GM21423 (cell line): Measurements from ENCODE around the gene NPB.
A peak's percentile ranks its signal among the peaks of the same experiment; 100 is the strongest.

Experiments
- ATAC-seq: cut with Tn5 transposase; IDR thresholded peaks from one replicate; pipeline ENCODE4 v1.9.1; 2021; ENCODE audit warnings: mild to moderate bottlenecking, moderate library complexity; ENCODE audit not compliant: unreplicated experiment

NPB gene

GRCh38 chr17:81902023-81902652 is at the start of gene NPB:
TSS of gene NPB (plus strand) at chr17:81902238. CDS start at chr17:81902278, 40 bp downstream.
- ATAC-seq = no peak

- ATAC-seq = no peak
Measured at GRCh38 chr17:81854974-81855774, 46.9 kb upstream of the NPB start.

GRCh38 chr17:81858170-81858966 is 43.7 kb upstream of the NPB start:
- ATAC-seq = no peak

GRCh38 chr17:81858967-81859905 is 42.8 kb upstream of the NPB start:
- no peak for ATAC-seq

- ATAC-seq = no peak
Measured at GRCh38 chr17:81859906-81860755, 41.9 kb upstream of the NPB start, which contains the start of gene P4HB. TSS of gene P4HB (minus strand) at chr17:81860535. CDS start at chr17:81860471, 64 bp downstream.

- peak; percentile 78 for ATAC-seq
Measured at GRCh38 chr17:81860756-81861568, 41.1 kb upstream of the NPB start.

- no peak for ATAC-seq
Measured at GRCh38 chr17:81863123-81863675, 38.8 kb upstream of the NPB start.

- ATAC-seq = no peak
Measured at GRCh38 chr17:81863833-81864768, 37.9 kb upstream of the NPB start.

GRCh38 chr17:81865358-81865732 is 36.7 kb upstream of the NPB start:
- ATAC-seq = no peak

- ATAC-seq = no peak
Measured at GRCh38 chr17:81865733-81866439, 36.2 kb upstream of the NPB start.

- ATAC-seq = no peak
Measured at GRCh38 chr17:81866440-81867169, 35.4 kb upstream of the NPB start.

- no peak for ATAC-seq
Measured at GRCh38 chr17:81867170-81867990, 34.7 kb upstream of the NPB start.

- ATAC-seq = no peak
Measured at GRCh38 chr17:81867991-81868673, 33.9 kb upstream of the NPB start.

- no peak for ATAC-seq
Measured at GRCh38 chr17:81868674-81869220, 33.3 kb upstream of the NPB start.
